Skeletal muscle satellite cell (primary cell): ENCODE measurements around the gene VIT.

Experiments
- H3K27me3 ChIP-seq: 2 replicates; pipeline ENCODE4 v1.7.0; 2013; ENCODE audit warnings: low read length; ENCODE audit not compliant: control insufficient read depth, insufficient read depth
- H3K36me3 ChIP-seq: 2 replicates; pipeline ENCODE4 v1.7.0; 2013; ENCODE audit warnings: mild to moderate bottlenecking, control low read depth, low read length; ENCODE audit not compliant: insufficient read depth
- H3K4me1 ChIP-seq: 2 replicates; pipeline ENCODE4 v1.7.0; 2013; ENCODE audit warnings: low read length; ENCODE audit not compliant: control insufficient read depth, insufficient read depth
- H3K4me2 ChIP-seq: 2 replicates; pipeline ENCODE4 v1.7.0; 2013; ENCODE audit warnings: mild to moderate bottlenecking, low read length
- H3K4me3 ChIP-seq: 2 replicates; pipeline ENCODE4 v1.7.0; 2013; ENCODE audit warnings: low read length
- H3K9ac ChIP-seq: 2 replicates; pipeline ENCODE4 v1.7.0; 2013; ENCODE audit warnings: mild to moderate bottlenecking, low read depth, low read length, moderate library complexity
- H3K9me3 ChIP-seq: replicated peaks from 2 replicates; pipeline ENCODE4 v1.7.0; 2013; ENCODE audit warnings: mild to moderate bottlenecking, control low read depth, low read length

VIT gene

DNA sequence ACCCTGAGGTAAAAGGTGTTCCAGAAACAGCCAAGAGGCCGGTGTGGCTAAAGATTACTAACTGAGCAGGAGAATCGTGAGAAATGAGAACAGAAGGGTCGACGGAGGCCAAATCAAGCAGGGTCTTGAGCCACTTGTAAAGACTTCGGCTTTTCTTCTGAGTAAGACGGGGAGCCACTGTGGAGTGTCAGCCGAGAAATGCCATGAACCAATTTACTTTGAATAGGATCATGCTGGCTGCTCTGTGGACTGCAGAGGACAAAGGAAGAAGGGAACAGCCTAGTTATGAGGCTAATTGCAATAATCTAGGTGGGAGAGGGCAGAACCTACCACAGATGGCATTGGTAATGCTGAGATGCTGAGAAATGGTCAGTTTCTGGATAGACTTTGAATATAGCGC lies 16.8 kb downstream of the VIT start:
- H3K4me2 ChIP-seq, result no peak overlapping the region
- no peaks in the 10 kb centered on the region for H3K36me3 ChIP-seq
- no peaks in the 10 kb centered on the region for H3K9me3 ChIP-seq
- H3K4me3 ChIP-seq, result no peak overlapping the region
- H3K9ac ChIP-seq, result no peak overlapping the region
- no peaks in the 10 kb centered on the region for H3K27me3 ChIP-seq
- peaks cover 5% of the 10 kb centered on the region for H3K4me1 ChIP-seq

DNA sequence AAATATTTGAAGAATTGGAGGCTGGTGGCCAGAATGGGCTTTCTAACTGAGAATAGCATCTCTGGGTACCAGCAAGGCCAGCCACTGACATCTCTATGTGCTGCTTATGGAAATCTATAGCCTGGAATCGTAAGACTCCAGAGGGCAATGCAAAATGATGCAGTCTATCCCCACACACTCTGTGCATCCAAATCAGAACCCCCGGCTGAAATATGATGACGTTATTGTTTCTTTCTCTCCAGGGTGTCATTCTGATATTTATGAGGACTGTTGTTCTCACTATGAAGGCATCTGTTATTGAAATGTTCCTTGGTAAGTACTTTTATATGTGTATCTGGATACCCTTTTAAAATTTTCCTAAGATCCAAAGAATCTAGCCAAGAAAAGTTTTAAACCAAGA lies 19.6 kb downstream of the VIT start:
- Histone ChIP-seq H3K9ac (no peak overlapping the region), H3K36me3 (no peaks in the 10 kb centered on the region), H3K27me3 (no peaks in the 10 kb centered on the region), H3K4me2 (no peak overlapping the region), H3K4me1 (no peaks in the 10 kb centered on the region), H3K9me3 (peaks cover 3% of the 10 kb centered on the region), H3K4me3 (no peak overlapping the region)

DNA sequence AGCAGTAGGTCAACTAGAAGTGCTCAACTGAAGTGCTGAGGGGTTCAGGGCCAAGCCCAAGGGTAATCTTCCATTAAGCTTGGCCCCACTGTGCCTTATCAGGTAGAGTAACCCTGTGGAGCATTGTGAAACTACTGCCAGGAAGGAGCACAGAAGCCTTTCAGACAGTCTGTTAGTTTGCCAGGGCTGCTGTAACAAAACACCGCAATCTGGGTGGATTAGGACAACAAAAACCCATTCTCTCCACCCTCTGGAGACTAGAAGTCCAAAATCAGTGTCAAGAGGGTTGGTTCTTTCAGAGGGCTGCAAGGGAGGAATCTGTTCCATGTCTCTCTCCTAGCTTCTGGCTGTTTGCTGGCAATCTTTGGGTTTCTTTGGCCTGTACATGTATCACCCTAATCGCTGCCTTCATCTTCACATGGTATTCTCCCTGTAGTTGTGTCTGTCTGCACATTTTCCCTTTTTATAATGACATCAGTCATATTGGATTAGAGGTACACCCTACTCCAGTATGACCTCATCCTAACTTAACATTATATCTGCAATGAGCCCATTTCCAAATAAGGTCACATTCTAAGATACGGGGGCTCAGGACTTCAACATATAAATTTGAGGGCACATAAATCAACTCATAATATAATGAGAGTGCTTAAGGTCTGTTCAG lies 21.2 kb downstream of the VIT start:
- Histone ChIP-seq H3K9ac (no peak overlapping the region), H3K36me3 (no peaks in the 10 kb centered on the region), H3K27me3 (no peaks in the 10 kb centered on the region), H3K4me3 (no peak overlapping the region), H3K4me1 (no peaks in the 10 kb centered on the region), H3K4me2 (no peak overlapping the region), H3K9me3 (peaks cover 3% of the 10 kb centered on the region)

DNA sequence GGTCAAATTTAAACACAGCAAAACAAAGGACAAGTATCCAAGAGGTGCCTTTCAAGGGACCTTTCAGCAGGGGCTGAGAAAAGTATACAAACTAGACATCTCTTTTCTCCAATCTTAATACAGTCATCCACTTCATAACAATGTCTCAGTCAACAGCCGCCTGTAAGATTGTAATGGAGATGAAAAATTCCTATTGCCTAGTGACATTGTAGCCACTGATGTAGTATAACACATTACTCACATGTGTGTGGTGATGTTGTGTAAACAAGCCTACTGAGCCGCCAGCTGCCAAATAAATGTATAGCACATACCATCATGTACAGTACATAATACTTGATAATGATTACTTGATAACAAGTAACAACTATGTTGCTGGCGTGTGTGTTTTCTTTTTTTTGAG lies 31.0 kb downstream of the VIT start:
- H3K4me3 ChIP-seq, result no peak overlapping the region
- H3K4me1 ChIP-seq, result no peaks in the 10 kb centered on the region
- no peak overlapping the region for H3K9ac ChIP-seq
- H3K4me2 ChIP-seq, result no peak overlapping the region
- no peaks in the 10 kb centered on the region for H3K36me3 ChIP-seq
- no peaks in the 10 kb centered on the region for H3K9me3 ChIP-seq
- H3K27me3 ChIP-seq, result no peaks in the 10 kb centered on the region

DNA sequence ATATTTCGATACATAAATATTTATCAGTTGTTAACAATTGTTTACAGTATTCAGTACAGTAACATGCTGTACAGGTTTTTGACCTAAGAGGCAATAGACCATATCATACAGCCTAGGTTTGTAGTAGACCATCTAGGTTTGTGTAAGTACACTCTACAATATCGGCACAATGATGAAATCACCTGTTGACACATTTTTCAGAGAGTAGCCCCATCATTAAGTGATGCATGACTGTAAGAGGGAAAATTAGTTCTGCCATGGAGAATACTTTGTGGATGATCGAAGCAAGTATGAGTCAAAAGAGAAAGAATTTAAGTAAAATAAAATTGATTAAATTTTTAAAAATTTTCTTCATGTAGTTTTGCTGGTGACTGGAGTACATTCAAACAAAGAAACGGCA lies 32.6 kb downstream of the VIT start:
- Histone ChIP-seq H3K4me2 (no peak overlapping the region), H3K9ac (no peak overlapping the region), H3K27me3 (no peaks in the 10 kb centered on the region), H3K4me1 (no peaks in the 10 kb centered on the region), H3K4me3 (no peak overlapping the region), H3K36me3 (no peaks in the 10 kb centered on the region), H3K9me3 (no peaks in the 10 kb centered on the region)

DNA sequence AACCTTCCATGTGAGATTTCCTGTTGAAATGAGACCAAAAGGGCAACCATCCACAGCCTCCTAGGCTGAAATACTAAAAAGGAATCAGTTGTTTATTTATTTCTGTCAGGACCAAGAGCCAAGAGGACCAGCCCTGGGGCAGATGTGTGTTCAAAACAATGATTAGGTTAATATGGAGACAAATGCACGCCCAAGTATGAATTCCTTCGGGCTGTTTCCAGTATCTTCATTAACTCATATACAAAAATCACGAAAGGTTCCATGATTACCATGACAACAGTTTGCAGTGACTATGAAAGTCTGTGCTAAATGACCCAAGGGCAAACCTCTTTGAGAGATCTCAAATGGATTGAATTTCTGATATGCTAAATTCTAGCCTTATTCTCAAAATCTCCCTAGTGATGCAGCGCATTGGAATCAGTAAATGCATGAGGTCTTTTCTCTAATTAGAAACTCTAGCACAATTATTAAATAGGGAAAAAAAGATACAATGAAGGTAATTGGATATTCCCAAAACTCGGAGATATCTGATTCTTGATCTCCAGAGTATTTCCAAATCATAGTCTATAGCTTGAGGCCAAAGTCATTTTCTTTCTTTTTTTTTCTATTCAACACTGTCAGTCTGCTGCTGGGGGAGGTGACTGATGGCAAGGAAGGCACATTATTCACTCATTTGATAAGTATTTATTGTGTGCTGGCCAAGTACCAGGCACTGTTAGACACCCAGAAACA lies 35.6 kb downstream of the VIT start:
- Histone ChIP-seq H3K4me2 (no peak overlapping the region), H3K4me1 (no peaks in the 10 kb centered on the region), H3K9ac (no peak overlapping the region), H3K36me3 (no peaks in the 10 kb centered on the region), H3K4me3 (no peak overlapping the region), H3K27me3 (peaks cover 4% of the 10 kb centered on the region), H3K9me3 (no peaks in the 10 kb centered on the region)

DNA sequence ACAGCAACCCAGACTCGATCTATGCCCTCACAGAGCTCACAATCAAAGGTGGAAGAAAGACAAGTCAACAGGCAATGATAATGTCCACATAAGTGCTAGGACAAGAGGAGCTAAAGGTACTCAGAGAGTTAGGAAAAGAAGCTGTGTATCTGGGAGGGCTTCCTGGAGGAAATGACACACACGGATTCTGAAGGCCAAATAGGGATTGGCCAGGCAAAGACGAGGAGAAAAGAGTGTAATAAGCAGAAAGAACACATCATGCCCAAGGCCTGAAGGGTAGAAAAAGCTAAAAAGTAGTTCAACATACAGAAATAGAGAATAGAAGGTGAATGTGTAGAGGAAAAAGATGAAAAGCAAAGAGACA lies 36.1 kb downstream of the VIT start:
- H3K36me3 ChIP-seq, result no peaks in the 10 kb centered on the region
- H3K9me3 ChIP-seq, result no peaks in the 10 kb centered on the region
- no peak overlapping the region for H3K4me2 ChIP-seq
- no peak overlapping the region for H3K4me3 ChIP-seq
- peaks cover 6% of the 10 kb centered on the region for H3K27me3 ChIP-seq
- H3K4me1 ChIP-seq, result no peaks in the 10 kb centered on the region
- no peak overlapping the region for H3K9ac ChIP-seq

DNA sequence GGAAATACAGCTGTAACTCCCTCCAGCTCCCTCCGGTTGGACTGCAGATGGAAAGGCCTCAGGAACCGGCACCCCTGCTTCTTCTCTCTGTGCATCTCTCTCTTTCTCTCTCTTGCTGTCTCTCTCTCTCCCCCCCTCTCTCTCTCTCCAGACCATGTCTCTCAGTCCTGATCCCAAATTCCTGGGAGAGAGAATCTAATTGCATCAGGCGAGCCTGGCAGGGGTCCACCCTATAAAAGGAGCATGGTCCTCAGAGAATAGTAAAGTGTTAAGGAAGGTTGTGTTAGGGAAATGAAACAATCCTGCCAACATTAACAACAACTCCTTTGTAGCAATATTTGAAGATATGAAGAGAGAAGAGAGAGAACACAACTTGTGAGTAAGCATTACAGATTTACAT lies 36.7 kb downstream of the VIT start:
- Histone ChIP-seq H3K27me3 (peaks cover 6% of the 10 kb centered on the region), H3K4me1 (no peaks in the 10 kb centered on the region), H3K9ac (no peak overlapping the region), H3K9me3 (no peaks in the 10 kb centered on the region), H3K4me3 (no peak overlapping the region), H3K36me3 (no peaks in the 10 kb centered on the region), H3K4me2 (no peak overlapping the region)

DNA sequence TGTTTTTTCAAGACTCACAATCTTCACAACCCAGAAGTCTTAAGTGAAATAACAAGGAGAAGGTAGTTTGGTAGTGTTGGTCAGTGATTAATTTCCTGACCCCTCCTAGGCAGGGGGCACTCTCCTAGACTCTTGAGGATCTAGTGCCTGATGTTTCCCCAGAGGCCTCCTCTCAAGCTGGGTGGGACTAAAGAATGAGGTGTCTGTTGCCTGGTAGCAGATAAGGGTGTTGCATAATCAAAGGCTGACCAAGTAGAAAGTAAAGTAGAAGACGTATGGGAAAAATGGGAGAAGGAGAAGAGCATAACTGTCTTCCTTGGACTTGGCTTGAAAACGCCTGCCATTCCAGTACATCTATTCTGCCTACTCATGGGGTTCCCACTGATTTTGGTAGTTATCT lies 37.8 kb downstream of the VIT start:
- Histone ChIP-seq H3K4me1 (no peaks in the 10 kb centered on the region), H3K9me3 (no peaks in the 10 kb centered on the region), H3K27me3 (peaks cover 15% of the 10 kb centered on the region), H3K4me2 (no peak overlapping the region), H3K9ac (no peak overlapping the region), H3K36me3 (no peaks in the 10 kb centered on the region), H3K4me3 (no peak overlapping the region)

DNA sequence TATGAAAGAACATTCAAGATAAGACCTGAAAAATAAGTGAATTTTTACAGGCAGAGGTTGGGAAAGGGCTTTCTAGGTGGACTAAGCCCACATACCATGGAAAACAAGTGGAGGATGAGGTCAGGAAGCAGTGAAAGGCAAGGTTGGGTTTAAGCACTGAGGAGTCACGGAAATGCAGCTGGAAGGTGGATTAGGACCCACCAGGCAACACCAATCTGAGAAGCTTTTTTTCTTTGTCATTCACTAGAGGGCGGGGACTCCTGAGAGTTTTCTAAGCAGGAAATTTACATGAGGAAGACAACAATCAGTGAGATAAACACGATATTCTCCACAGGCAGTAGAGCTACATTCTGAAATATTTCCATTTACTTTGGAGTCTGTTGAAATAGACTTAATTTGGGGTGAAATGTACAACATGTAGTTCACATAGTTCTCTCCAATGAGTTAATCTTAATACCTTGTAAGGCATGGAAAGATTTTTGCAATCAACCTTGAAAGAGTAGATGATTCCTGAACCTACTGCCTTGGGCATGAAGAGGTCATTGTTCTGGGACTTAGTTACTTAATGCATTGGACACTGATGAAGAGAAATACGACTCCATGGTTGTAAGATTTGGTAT lies 40.7 kb downstream of the VIT start:
- H3K36me3 ChIP-seq, result no peaks in the 10 kb centered on the region
- peaks cover 42% of the 10 kb centered on the region for H3K27me3 ChIP-seq

DNA sequence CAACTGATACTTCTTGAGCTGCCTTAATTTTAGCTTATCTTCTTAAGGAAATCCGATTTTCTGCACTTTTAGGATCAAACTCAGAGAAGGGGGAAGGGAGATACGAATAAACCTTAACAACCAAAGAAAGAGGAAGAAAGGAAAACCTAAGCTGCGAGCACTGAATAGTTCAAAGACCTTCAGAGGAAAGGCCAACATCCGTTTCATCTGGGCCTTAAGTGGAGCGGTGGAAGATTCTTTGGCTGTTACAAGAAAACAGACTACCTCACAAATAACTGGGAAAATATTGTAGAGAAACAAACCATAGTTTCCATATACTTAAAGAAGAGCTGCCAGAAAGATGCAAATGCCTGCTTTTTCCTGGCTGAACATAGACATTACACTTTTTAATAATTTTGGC lies 43.6 kb downstream of the VIT start:
- Histone ChIP-seq H3K4me3 (no peak overlapping the region), H3K36me3 (no peaks in the 10 kb centered on the region), H3K4me2 (no peak overlapping the region), H3K27me3 (peaks cover 57% of the 10 kb centered on the region), H3K9me3 (no peaks in the 10 kb centered on the region), H3K9ac (no peak overlapping the region), H3K4me1 (no peaks in the 10 kb centered on the region)

More for the DNA sequence above, 40.7 kb downstream of the VIT start:
- H3K4me1 ChIP-seq, result no peaks in the 10 kb centered on the region
- H3K4me2 ChIP-seq, result no peak overlapping the region
- no peak overlapping the region for H3K4me3 ChIP-seq
- H3K9me3 ChIP-seq, result no peaks in the 10 kb centered on the region
- H3K9ac ChIP-seq, result no peak overlapping the region
